Measurements from ENCODE around the gene SPINK9.

DNA sequence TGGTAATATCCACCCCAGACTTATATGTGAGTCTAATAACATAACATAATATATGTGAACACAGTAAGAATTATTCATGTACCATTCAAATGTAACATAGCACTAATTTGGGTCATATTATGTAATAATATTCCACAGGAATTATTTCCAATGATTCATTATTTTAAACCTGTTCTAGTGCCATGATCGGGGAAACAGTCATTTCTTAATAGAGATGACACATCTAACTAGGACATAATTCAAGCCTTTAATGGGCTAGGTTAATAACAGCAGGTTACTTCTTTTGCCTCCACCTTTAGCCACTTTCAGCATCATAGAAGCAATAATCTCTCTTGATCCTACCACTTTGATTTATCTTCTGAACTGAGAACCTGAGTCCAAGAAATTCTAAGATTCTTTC is 12.3 kb downstream of the SPINK9 start:
- no peak for TF ChIP-seq CTCF (IDR thresholded peaks at IDR 0.05)
- TF ChIP-seq EZH2 (IDR thresholded peaks at IDR 0.05): no peak
- TF ChIP-seq EZH2phosphoT487 (IDR thresholded peaks at IDR 0.05): no peak

All from neural progenitor cell (in vitro differentiated cells).